Ishikawa (cell line): Measurements from ENCODE around the gene ST7.

ENCODE experiments used
- CEBPB ChIP-seq: IDR thresholded peaks from 2 replicates; pipeline ENCODE4 v1.6.1; 2012
- CREB1 ChIP-seq: IDR thresholded peaks from 2 replicates; pipeline ENCODE4 v1.6.1; 2012; ENCODE audit warnings: low read depth
- EGR1 ChIP-seq: IDR thresholded peaks from 2 replicates; pipeline ENCODE4 v1.6.1; 2012
- EP300 ChIP-seq: IDR thresholded peaks from 2 replicates; pipeline ENCODE4 v1.6.1; 2012; ENCODE audit warnings: borderline replicate concordance
- FOXM1 ChIP-seq: IDR thresholded peaks from 2 replicates; pipeline ENCODE4 v1.6.1; 2012; ENCODE audit warnings: low read depth, borderline replicate concordance
- NFIC ChIP-seq: IDR thresholded peaks from 2 replicates; pipeline ENCODE4 v1.6.1; 2012
- RAD21 ChIP-seq: IDR thresholded peaks from 2 replicates; pipeline ENCODE4 v1.6.1; 2012; ENCODE audit warnings: low read depth
- TCF12 ChIP-seq: IDR thresholded peaks from 2 replicates; pipeline ENCODE4 v1.6.1; 2012; ENCODE audit warnings: low read depth
- TEAD4 ChIP-seq: IDR thresholded peaks from 2 replicates; pipeline ENCODE4 v1.6.1; 2012
- YY1 ChIP-seq: IDR thresholded peaks from 2 replicates; pipeline ENCODE4 v1.6.1; 2012; ENCODE audit warnings: low read depth
- ZBTB7A ChIP-seq: IDR thresholded peaks from 2 replicates; pipeline ENCODE4 v1.6.1; 2012; ENCODE audit warnings: low read depth
- TF ChIP-seq, protein P1 (sequence below): IDR thresholded peaks from 2 replicates; pipeline ENCODE4 v1.6.1; 2012
- TF ChIP-seq, protein P2 (sequence below): IDR thresholded peaks from 2 replicates; pipeline ENCODE4 v1.6.1; 2012; ENCODE audit warnings: low read depth, mild to moderate bottlenecking
- TF ChIP-seq, protein P3 (sequence below): IDR thresholded peaks from 2 replicates; pipeline ENCODE4 v1.6.1; 2012

DNA sequence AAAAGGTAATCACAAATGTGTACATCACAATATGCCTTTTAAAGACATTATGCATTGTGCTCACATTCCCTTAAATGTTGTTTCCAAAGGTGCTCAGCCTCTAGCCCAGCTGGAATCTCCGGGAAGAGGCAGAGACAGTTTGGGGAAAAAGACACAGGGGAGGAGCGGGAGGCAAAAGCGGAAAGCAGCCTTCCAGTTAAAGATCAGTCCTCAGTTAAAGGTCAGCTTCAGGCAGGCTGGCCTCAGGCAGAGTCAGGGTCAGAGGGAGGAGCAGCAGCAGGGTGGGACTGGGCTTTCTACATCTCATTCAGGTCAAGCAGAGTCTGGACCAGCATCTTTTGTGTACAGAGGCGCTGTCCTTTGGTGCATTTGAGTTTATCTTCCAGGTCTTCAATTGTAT is 18.6 kb downstream of the ST7 start:
- TF ChIP-seq, protein P1, sequence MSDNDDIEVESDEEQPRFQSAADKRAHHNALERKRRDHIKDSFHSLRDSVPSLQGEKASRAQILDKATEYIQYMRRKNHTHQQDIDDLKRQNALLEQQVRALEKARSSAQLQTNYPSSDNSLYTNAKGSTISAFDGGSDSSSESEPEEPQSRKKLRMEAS: no peak
- TF ChIP-seq NFIC (no peak), EP300 (no peak), YY1 (no peak), ZBTB7A (no peak), EGR1 (no peak), TCF12 (no peak), CREB1 (no peak), RAD21 (no peak), TEAD4 (no peak), CEBPB (no peak), FOXM1 (no peak)
- TF ChIP-seq, protein P2, sequence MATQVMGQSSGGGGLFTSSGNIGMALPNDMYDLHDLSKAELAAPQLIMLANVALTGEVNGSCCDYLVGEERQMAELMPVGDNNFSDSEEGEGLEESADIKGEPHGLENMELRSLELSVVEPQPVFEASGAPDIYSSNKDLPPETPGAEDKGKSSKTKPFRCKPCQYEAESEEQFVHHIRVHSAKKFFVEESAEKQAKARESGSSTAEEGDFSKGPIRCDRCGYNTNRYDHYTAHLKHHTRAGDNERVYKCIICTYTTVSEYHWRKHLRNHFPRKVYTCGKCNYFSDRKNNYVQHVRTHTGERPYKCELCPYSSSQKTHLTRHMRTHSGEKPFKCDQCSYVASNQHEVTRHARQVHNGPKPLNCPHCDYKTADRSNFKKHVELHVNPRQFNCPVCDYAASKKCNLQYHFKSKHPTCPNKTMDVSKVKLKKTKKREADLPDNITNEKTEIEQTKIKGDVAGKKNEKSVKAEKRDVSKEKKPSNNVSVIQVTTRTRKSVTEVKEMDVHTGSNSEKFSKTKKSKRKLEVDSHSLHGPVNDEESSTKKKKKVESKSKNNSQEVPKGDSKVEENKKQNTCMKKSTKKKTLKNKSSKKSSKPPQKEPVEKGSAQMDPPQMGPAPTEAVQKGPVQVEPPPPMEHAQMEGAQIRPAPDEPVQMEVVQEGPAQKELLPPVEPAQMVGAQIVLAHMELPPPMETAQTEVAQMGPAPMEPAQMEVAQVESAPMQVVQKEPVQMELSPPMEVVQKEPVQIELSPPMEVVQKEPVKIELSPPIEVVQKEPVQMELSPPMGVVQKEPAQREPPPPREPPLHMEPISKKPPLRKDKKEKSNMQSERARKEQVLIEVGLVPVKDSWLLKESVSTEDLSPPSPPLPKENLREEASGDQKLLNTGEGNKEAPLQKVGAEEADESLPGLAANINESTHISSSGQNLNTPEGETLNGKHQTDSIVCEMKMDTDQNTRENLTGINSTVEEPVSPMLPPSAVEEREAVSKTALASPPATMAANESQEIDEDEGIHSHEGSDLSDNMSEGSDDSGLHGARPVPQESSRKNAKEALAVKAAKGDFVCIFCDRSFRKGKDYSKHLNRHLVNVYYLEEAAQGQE: no peak
- TF ChIP-seq, protein P3, sequence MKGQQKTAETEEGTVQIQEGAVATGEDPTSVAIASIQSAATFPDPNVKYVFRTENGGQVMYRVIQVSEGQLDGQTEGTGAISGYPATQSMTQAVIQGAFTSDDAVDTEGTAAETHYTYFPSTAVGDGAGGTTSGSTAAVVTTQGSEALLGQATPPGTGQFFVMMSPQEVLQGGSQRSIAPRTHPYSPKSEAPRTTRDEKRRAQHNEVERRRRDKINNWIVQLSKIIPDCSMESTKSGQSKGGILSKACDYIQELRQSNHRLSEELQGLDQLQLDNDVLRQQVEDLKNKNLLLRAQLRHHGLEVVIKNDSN: no peak
